OCI-LY7 (cell line): Measurements from ENCODE around the gene RBBP7. TPM values are rescaled to one million over a fixed set of nuclear protein-coding genes. Genes with fewer than 3 reads are reported as not detected.

ENCODE experiments used
- BruUV-seq: library from RNA; stranded (reverse); fragments of 400-500 nt; replicated peaks from 2 replicates; lab custom pipeline; 2021; lab: Mats Ljungman, UMichigan
- CTCF ChIA-PET: fragments of 300-600 bp; sonication (Branson Sonifier 250); formaldehyde crosslinking; loops from one replicate; lab custom pipeline; 2022; ENCODE audit warnings: antibody characterized with exemption; ENCODE audit not compliant: unreplicated experiment; lab: Charles Lee
- POLR2A ChIA-PET: fragments of 300-600 bp; sonication (Branson Sonifier 250); formaldehyde crosslinking; loops from one replicate; lab custom pipeline; 2022; ENCODE audit warnings: antibody characterized with exemption; lab: Charles Lee
- DNase-seq: peaks from one replicate; pipeline ENCODE4 v3.0.0-alpha.2; 2015; ENCODE audit warnings: low spot score
- H2AFZ ChIP-seq: fragments of 200-600 bp; sonication (generic), shearing (Covaris generic); 2 replicates; pipeline ENCODE4 v1.6.1; 2014; ENCODE audit warnings: mild to moderate bottlenecking, antibody characterized with exemption, low read length, moderate library complexity
- H3K27ac ChIP-seq: fragments of 200-600 bp; sonication (generic); 2 replicates; pipeline ENCODE4 v1.5.1; 2014; ENCODE audit warnings: mixed run types, low read depth, mild to moderate bottlenecking, moderate library complexity, low read length, inconsistent platforms; ENCODE audit not compliant: poor library complexity, severe bottlenecking
- H3K36me3 ChIP-seq: fragments of 200-600 bp; sonication (generic); 2 replicates; pipeline ENCODE4 v1.6.1; 2014; ENCODE audit warnings: mild to moderate bottlenecking, antibody characterized with exemption, low read length, moderate library complexity, mixed read lengths; ENCODE audit not compliant: insufficient read depth
- H3K4me1 ChIP-seq: fragments of 200-600 bp; sonication (generic); 2 replicates; pipeline ENCODE4 v1.5.1; 2014; ENCODE audit warnings: mild to moderate bottlenecking, low read length; ENCODE audit not compliant: insufficient read depth, poor library complexity, severe bottlenecking
- H3K4me2 ChIP-seq: fragments of 200-600 bp; sonication (generic); 2 replicates; pipeline ENCODE4 v1.6.1; 2014; ENCODE audit warnings: mild to moderate bottlenecking, low read length
- H3K4me3 ChIP-seq: fragments of 200-600 bp; sonication (generic); 2 replicates; pipeline ENCODE4 v1.5.1; 2014; ENCODE audit warnings: mild to moderate bottlenecking, low read depth, low read length; ENCODE audit not compliant: poor library complexity, severe bottlenecking
- H3K79me2 ChIP-seq: fragments of 200-600 bp; sonication (generic); 2 replicates; pipeline ENCODE4 v1.6.1; 2016; ENCODE audit warnings: low read depth, mild to moderate bottlenecking, low read length, moderate library complexity, mixed read lengths; ENCODE audit not compliant: insufficient read depth
- H3K9me2 ChIP-seq: fragments of 200-600 bp; sonication (generic); 2 replicates; pipeline ENCODE4 v1.6.1; 2016; ENCODE audit warnings: mild to moderate bottlenecking, low read length, mixed read lengths; ENCODE audit not compliant: insufficient read depth
- H3K9me3 ChIP-seq: fragments of 200-600 bp; sonication (generic); 2 replicates; pipeline ENCODE4 v1.6.1; 2014; ENCODE audit warnings: mild to moderate bottlenecking, mixed run types, low read length, mixed read lengths
- H4K20me1 ChIP-seq: fragments of 200-600 bp; sonication (generic); 2 replicates; pipeline ENCODE4 v1.6.1; 2014; ENCODE audit warnings: mild to moderate bottlenecking, antibody characterized with exemption, low read length, moderate library complexity, mixed read lengths; ENCODE audit not compliant: insufficient read depth
- CTCF ChIP-seq: fragments of 200-600 bp; sonication (generic); conservative IDR thresholded peaks from 2 replicates; pipeline ENCODE4 v1.5.1; 2014; ENCODE audit warnings: mild to moderate bottlenecking, antibody characterized with exemption, low read length, moderate library complexity, mixed read lengths
- EZH2phosphoT487 ChIP-seq: fragments of 200-600 bp; sonication (generic); IDR thresholded peaks from 2 replicates; pipeline ENCODE4 v1.6.1; 2018; ENCODE audit warnings: low read depth, borderline replicate concordance, mild to moderate bottlenecking, mixed run types, antibody characterized with exemption, low read length, moderate library complexity, mixed read lengths
- intact Hi-C: fragments of 100-400 bp; cut with micrococcal nuclease; formaldehyde crosslinking; loops from one replicate; pipeline ENCODE4 v1.10.0; 2022; ENCODE audit not compliant: unreplicated experiment
- small RNA-seq: library from RNA; depleted of rRNA; stranded (forward); fragments of <200 nt; gene quantifications from one replicate; pipeline ENCODE3, GENCODE V24; 2014
- total RNA-seq, 2 experiments: library from RNA; depleted of rRNA in 1 of 2; stranded (reverse); fragments of >200 nt in 1 of 2; shearing (Covaris generic) in 1 of 2; gene quantifications; 2 replicates each; pipeline ENCODE4 v1.2.3, GENCODE V29; 2014 to 2022

RBBP7 gene
- total RNA-seq, 2 experiments from 2014 or later = 161 to 251 TPM

GRCh38 chrX:16796298-16796697, 73.9 kb downstream of the RBBP7 start:
- Histone ChIP-seq H3K36me3 (peaks cover 72% of the 10 kb centered on the region), H3K79me2 (peaks cover 79% of the 10 kb centered on the region), H3K27ac (no peak overlapping the region), H3K9me3 (no peaks in the 10 kb centered on the region), H4K20me1 (no peaks in the 10 kb centered on the region), H3K4me1 (no peaks in the 10 kb centered on the region), H3K4me3 (no peak overlapping the region), H2AFZ (no peak overlapping the region), H3K4me2 (no peak overlapping the region), H3K9me2 (no peaks in the 10 kb centered on the region)
- BruUV-seq = no TSS peak
- DNase-seq = no peak
- ChIA-PET CTCF (no interaction called here), POLR2A (interaction anchor here (0.6 to 3.6 kb wide), 3 partner anchors 11 to 86 kb away, joined by 3 to 13 read pairs (median 4); no protein-coding TSS in a partner anchor)
- no peak for TF ChIP-seq EZH2phosphoT487
- TF ChIP-seq CTCF = no peak
- intact Hi-C loops = no loop called here

Small RNA genes lying within 50 kb of the gene (small RNA-seq; reads per million reads assigned to genes)
- not detected for gene RF00019
- gene RNU4-6P = 0.26 reads per million
- not detected for gene RPL12P49

Other genes with a start within 250 kb of the RBBP7 start
- gene S100G, start 220.2 kb downstream of the RBBP7 start, total RNA-seq (2014; rRNA removed; shearing (Covaris generic)) = not detected in 2 replicates
- not detected in 2 replicates for gene S100G, start 220.2 kb downstream of the RBBP7 start, total RNA-seq (2022)
- gene CTPS2, start 157.7 kb downstream of the RBBP7 start, total RNA-seq (2014; rRNA removed; shearing (Covaris generic)) = 15.9 and 17.0 TPM in 2 replicates
- gene CTPS2, start 157.7 kb downstream of the RBBP7 start, total RNA-seq (2022) = 21.3 and 25.2 TPM in 2 replicates
- gene SYAP1, start 150.8 kb downstream of the RBBP7 start, total RNA-seq (2014; rRNA removed; shearing (Covaris generic)) = 16.0 and 19.7 TPM in 2 replicates
- 20.0 and 22.9 TPM in 2 replicates for gene SYAP1, start 150.8 kb downstream of the RBBP7 start, total RNA-seq (2022)
- gene TXLNG, start 83.9 kb downstream of the RBBP7 start, total RNA-seq (2014; rRNA removed; shearing (Covaris generic)) = 16.2 and 16.9 TPM in 2 replicates
- 20.1 and 22.0 TPM in 2 replicates for gene TXLNG, start 83.9 kb downstream of the RBBP7 start, total RNA-seq (2022)
- gene REPS2, start 76.3 kb upstream of the RBBP7 start, total RNA-seq (2014; rRNA removed; shearing (Covaris generic)) = 0.41 and 3.7 TPM in 2 replicates
- gene REPS2, start 76.3 kb upstream of the RBBP7 start, total RNA-seq (2022) = 3.8 and 4.0 TPM in 2 replicates